ENCODE results near the gene GMPPA. TPM values are rescaled to one million over a fixed set of nuclear protein-coding genes. Genes with fewer than 3 reads are reported as not detected.

Gene GMPPA
- total and polyA plus RNA-seq, 9 donors, result 14.2 to 35.7 (median 23.7) TPM

DNA sequence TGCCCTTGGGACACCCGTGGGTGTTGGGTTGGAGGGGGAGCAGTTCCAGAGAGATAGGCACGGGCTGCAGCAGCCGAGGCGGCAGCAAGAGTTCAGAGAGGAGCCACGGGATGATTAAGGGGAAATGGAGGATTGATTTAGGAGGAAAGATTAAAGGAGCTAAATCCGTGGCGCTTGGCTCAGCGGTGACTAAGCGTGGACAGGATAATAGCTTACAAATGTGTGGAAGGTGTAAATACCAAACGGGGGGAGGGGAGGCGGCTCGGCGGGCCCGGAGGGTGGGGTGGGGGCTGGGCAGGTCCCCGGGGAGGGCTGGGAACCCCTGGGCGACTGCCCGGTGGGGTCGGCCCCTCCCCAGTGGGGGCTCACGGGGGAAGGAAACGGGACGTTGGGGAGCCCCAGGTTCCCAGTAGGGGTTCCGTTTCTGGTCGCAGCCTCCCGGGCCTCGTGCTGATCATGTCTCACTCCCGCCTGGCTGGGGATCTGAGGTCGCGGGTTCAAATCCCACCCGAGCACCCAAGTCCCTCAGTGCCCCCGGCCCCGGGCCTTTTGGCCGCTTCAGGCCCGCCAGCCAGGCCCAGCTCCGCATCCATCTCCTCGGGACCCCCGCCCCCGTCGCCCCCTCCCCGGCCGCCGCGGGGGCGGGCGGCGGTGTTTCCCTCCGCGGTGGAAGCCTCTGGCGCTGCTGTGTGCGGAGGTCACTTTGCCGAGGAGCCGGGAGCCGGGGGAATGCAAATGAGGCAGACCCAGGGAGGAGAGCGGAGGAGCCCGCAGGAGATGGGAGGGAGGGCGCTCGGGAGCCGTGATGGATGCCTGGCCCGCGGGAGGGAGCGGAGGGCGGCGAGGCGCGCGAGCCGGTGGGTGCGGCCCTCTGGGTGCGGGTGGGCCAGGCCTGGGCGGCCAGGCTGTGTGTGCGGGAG is 23.7 kb downstream of the GMPPA start:
- Histone ChIP-seq H3K27me3 (no peaks in the 10 kb centered on the region), H3K9me3 (no peaks in the 10 kb centered on the region), H3K27ac (no peak overlapping the region), H3K4me1 (ENCODE audit: insufficient read depth) (no peaks in the 10 kb centered on the region), H3K4me3 (peak overlapping the region; percentile 27), H3K36me3 (no peaks in the 10 kb centered on the region)
- WGBS, 3 donors, result 2 to 3% (median 2%) methylated on average over 46 to 70 of the region's 70 CpGs
- intact Hi-C loops (cut with DNase I), result loop anchor here in 3 of 4 donors (5.0 to 10.0 kb wide), 3 partner anchors 48 to 248 kb away; partner anchors contain the start of gene DNAJB2 (in 2 of the 3)
- TF ChIP-seq, protein P1, sequence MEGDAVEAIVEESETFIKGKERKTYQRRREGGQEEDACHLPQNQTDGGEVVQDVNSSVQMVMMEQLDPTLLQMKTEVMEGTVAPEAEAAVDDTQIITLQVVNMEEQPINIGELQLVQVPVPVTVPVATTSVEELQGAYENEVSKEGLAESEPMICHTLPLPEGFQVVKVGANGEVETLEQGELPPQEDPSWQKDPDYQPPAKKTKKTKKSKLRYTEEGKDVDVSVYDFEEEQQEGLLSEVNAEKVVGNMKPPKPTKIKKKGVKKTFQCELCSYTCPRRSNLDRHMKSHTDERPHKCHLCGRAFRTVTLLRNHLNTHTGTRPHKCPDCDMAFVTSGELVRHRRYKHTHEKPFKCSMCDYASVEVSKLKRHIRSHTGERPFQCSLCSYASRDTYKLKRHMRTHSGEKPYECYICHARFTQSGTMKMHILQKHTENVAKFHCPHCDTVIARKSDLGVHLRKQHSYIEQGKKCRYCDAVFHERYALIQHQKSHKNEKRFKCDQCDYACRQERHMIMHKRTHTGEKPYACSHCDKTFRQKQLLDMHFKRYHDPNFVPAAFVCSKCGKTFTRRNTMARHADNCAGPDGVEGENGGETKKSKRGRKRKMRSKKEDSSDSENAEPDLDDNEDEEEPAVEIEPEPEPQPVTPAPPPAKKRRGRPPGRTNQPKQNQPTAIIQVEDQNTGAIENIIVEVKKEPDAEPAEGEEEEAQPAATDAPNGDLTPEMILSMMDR (IDR thresholded peaks at IDR 0.05), result no peak
- TF ChIP-seq EP300 (IDR thresholded peaks at IDR 0.05) (no peak), POLR2A (IDR thresholded peaks at IDR 0.05) (no peak)
- DNase-seq, result peak in 3 of 5 donors; percentile 60 to 62 (median 60)

DNA sequence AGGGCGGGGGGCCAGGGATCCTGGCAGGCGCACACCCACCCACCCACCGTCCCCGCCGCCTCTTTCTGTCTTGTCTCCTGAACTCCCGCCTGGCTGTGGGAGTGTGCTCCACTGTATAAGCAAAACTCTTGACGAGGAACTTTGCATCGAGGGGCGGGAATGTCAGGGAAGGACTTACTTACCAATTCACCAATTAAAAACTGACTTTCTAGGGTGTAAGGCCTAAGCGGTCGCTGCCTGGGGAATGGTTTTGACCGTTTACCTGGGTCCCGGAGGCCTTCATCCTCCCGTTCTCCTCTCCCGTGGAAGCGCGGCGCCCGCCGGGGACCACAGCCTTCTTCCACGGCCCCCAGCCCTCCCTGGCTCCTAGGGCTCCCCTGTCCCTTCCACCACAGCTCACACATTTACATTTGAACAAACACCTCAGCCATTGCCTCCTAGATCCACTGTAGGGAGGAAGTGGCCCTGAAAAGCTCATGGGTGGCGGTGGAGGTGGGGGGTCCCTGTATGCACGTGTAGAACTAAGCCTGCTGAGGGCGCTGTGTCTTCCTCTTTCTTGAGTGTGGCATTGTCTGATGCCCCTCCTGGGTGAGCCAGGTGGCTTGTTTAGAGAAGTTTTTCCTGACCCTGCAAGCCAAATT is 24.5 kb downstream of the GMPPA start:
- H3K27ac ChIP-seq, result no peak overlapping the region
- H3K27me3 ChIP-seq, result no peaks in the 10 kb centered on the region
- H3K9me3 ChIP-seq, result no peaks in the 10 kb centered on the region
- no peaks in the 10 kb centered on the region for H3K36me3 ChIP-seq
- intact Hi-C loops (cut with DNase I), result loop anchor here in 3 of 4 donors (5.0 to 10.0 kb wide), 3 partner anchors 48 to 248 kb away; partner anchors contain the start of gene DNAJB2 (in 2 of the 3)
- no peak for DNase-seq
- no peak for TF ChIP-seq EP300 (IDR thresholded peaks at IDR 0.05)
- no peak for TF ChIP-seq POLR2A (IDR thresholded peaks at IDR 0.05)
- TF ChIP-seq, protein P1 (IDR thresholded peaks at IDR 0.05), result no peak
- no peaks in the 10 kb centered on the region for H3K4me1 ChIP-seq (ENCODE audit: insufficient read depth)
- peak overlapping the region; percentile 27 for H3K4me3 ChIP-seq
- WGBS, 3 donors, result 25 to 29% (median 28%) methylated on average over 24 of the region's 24 CpGs

DNA sequence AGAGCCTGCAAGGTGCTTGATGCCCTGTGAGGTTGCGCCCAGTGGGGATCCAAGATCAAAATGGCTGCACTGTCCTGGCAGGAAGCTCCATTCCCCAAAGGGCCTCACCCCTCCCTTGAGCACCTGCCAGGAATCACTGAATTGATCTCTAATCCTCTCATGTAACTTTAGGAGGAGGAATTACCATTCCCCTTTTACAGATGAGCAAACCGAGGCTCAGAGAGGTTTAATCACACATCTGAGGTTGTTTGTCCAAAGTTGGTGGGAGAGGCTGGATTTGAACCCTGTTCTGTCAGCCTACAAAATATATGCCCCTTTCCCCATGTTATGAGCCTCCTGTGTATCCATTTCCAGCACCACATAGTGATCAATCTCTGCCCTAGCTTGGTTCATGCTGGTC is 26.1 kb downstream of the GMPPA start:
- no peak overlapping the region for H3K4me3 ChIP-seq
- no peaks in the 10 kb centered on the region for H3K4me1 ChIP-seq (ENCODE audit: insufficient read depth)
- DNase-seq, result no peak
- H3K36me3 ChIP-seq, result no peaks in the 10 kb centered on the region
- TF ChIP-seq POLR2A (IDR thresholded peaks at IDR 0.05), result no peak
- TF ChIP-seq, protein P1 (IDR thresholded peaks at IDR 0.05), result no peak
- no peak for TF ChIP-seq EP300 (IDR thresholded peaks at IDR 0.05)
- H3K9me3 ChIP-seq, result no peaks in the 10 kb centered on the region
- H3K27ac ChIP-seq, result no peak overlapping the region
- intact Hi-C loops (cut with DNase I), result loop anchor here in 3 of 4 donors (2.0 to 10.0 kb wide), 5 partner anchors 42 to 250 kb away; partner anchors contain the start of gene DNAJB2 (in 2 of the 3)
- 88 to 94% (median 90%) methylated on average over 2 of the region's 2 CpGs for WGBS, 3 donors
- H3K27me3 ChIP-seq, result no peaks in the 10 kb centered on the region

DNA sequence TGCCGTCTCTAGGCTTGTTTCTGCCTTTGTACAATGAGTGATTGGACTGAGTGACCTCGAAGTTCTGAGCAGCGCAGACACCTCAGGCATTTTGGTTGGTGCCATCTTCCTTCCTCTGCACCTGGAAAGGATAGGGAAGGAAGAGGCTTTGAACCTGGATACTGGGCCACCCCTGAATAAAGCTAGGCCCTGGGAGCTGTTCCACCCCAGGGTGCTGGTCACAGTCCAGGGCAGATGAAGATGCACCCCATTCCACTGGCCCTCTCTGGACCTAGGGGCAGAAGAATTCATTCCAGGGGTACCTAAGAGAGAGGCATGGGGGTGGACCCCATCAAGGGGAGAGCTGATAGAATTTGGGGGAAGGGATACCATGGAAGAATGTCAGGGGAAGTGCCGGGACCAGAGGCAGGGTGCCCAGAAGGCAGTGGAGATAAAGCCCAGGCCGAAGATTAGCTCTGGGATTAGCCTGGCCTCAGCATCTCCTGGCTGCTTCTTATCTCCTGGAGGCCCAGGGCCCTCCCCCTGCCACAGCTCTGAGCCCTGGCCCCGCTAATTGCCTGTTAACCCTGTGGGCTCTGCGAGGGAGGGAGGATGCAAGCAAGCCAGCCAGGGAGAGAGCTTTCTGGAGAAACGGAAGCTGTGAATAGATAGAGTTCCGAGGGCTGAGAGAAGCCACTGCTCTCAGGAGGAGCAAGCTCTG is 27.0 kb downstream of the GMPPA start:
- TF ChIP-seq POLR2A (IDR thresholded peaks at IDR 0.05), result no peak
- TF ChIP-seq, protein P1 (IDR thresholded peaks at IDR 0.05), result no peak
- TF ChIP-seq EP300 (IDR thresholded peaks at IDR 0.05), result no peak
- Histone ChIP-seq H3K27me3 (no peaks in the 10 kb centered on the region), H3K4me3 (no peak overlapping the region), H3K4me1 (ENCODE audit: insufficient read depth) (no peaks in the 10 kb centered on the region), H3K27ac (no peak overlapping the region), H3K9me3 (no peaks in the 10 kb centered on the region), H3K36me3 (no peaks in the 10 kb centered on the region)
- 34 to 53% (median 47%) methylated on average over 9 of the region's 9 CpGs for WGBS, 3 donors
- intact Hi-C loops (cut with DNase I), result loop anchor here in 3 of 4 donors (2.0 to 10.0 kb wide), 5 partner anchors 43 to 251 kb away; partner anchors contain the start of gene DNAJB2 (in 2 of the 3)
- no peak for DNase-seq
